ENCODE data around the gene EPHA6. TPM values are rescaled to one million over a fixed set of nuclear protein-coding genes. Genes with fewer than 3 reads are reported as not detected.
"Not testable (repeated sequence)": the region's sequence is repeated elsewhere in the genome, so short reads cannot be mapped to it uniquely, and the experiment has no call there.

EPHA6 gene
- total RNA-seq, 1 experiment from 2014 or later = not detected

GRCh38 chr3:97432914-97433313 is 618.5 kb downstream of the EPHA6 start:
- no peak for DNase-seq (ENCODE audit: low read depth)

- no peak for DNase-seq (ENCODE audit: low read depth)
These were observed 623.7 kb downstream of the EPHA6 start for GRCh38 chr3:97438131-97438530.

DNA sequence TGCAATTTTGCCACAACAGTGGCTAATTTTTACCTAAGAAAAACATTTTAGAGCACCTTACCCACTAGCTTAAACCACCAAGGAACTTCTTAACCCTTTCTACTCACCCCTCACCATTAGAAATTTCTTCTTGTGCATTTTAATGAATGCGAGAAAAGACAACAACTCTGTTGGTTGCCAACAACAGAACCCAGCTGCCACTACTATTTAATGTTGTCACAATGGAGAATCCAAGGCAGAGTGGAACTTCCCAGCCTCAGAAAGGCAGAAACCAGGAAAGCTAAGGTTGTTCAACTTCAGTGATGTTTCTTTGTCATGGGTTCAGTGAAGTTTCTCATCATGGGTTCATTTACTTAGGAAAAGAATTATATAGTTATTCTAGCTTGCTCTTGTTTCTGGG is 625.0 kb downstream of the EPHA6 start:
- no peak for DNase-seq (ENCODE audit: low read depth)

DNA sequence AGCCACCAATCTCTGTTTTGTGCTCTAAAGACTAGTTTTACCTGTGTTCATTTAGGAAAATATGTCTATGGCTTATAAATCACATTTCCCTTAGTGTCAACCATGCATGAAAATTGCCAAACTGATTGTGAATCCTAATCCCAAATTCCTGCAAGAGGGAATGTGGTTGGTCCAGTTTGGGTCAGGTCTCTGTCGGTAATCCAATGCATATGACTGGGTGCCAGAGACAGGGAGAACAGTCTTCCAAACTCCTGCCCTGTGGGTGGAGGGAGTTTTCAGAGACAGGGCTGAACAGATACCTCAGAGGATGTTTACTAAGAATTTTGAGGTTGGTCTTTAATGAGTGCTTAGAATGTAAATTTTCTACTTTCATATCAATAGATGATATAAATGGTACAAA is 649.6 kb downstream of the EPHA6 start:
- no peak for DNase-seq (ENCODE audit: low read depth)

DNA sequence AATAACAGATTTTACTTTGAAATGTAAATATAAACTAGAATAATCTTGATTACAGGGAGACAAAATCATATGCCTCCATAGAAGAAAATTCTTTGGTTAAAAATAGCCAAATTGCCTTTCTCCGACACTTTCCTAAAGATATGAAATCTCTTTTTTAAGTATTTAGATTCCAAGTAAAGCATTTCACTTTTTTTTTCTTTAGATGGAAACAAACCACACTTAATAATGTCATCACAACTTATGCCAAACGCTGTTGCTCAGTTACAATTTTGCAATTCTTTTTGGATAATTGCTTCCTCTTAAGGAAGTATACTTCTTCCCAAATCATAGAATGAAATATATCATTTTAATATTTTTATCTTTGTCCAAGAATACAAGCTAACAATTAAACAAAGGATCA is 656.1 kb downstream of the EPHA6 start:
- no peak for DNase-seq (ENCODE audit: low read depth)

- no peak for DNase-seq (ENCODE audit: low read depth)
These were observed 665.3 kb downstream of the EPHA6 start for GRCh38 chr3:97479740-97480139.

DNA sequence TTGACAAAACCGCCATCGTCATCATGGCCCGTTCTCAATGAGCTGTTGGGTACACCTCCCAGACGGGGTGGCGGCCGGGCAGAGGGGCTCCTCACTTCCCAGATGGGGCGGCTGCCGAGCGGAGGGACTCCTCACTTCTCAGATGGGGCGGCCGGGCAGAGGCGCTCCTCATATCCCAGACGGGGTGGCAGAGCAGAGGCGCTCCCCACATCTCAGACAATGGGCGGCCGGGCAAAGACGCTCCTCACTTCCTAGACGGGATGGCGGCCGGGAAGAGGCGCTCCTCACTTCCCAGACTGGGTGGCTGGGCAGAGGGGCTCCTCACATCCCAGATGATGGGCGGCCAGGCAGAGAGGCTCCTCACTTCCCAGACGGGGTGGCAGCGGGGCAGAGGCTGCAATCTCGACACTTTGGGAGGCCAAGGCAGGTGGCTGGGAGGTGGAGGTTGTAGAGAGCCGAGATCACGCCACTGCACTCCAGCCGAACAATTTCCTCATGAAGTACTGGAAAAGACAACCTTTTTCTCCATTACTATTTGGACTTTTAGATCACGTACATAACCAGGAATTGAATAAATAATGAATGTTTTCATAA is 666.4 kb downstream of the EPHA6 start:
- not testable (repeated sequence) for DNase-seq (ENCODE audit: low read depth)

DNA sequence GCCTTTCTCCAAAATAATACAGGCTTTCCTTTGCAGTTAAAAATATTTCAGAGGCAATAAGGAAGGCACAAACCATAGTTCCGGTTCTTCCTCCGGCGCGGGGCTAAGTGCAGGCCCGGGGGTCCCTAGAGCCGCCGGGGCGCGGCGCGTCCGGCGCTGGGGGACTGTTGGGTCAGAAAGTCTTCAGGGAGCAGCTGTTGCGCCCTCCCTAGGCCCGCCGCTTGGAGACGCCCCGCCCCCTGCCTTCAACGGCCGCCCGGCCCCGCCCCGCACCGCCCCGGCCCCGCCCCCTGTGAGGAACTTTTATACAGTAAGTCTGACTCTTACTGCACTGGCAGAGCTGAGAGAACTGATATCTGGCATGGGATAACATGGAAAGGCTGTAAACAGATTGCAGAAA is 667.0 kb downstream of the EPHA6 start:
- no peak for DNase-seq (ENCODE audit: low read depth)

DNA sequence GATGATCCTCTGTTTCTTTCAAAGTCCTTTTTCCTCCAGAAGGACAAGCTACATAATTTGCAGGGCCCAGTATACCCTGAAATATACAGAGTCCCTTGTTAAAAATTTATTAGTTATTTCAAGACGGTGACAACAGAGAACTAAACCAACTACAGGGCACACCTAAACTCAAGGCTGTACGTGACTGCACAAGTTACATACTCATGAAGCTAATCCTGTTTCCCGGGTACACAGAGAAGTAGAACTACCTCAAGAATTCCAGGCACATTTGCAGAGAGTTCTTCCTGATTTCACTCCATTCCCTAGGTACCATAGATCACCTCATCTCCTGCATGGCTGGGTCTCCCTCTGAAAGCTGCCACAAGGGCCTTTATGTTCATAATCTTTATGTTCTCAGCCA is 670.8 kb downstream of the EPHA6 start:
- DNase-seq (ENCODE audit: low read depth) = no peak

DNA sequence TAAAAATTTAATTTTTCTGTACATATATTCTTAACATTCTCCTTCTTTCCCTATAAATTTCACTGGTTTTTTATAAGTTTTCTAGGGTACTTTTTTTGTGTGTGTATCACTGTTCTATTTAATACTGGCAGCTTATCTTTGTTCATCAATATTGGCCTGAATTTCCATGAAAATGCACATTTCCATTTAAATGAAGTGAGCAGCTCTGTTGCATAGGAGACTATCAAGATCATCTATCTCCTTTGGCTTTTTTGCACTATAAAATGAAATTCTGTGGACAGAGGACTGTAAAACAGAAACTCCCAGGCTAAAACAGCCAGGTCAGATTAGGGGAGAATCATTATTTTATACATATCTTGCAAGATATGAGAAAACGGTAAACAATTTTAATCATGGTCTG is 673.2 kb downstream of the EPHA6 start:
- DNase-seq (ENCODE audit: low read depth) = no peak

DNA sequence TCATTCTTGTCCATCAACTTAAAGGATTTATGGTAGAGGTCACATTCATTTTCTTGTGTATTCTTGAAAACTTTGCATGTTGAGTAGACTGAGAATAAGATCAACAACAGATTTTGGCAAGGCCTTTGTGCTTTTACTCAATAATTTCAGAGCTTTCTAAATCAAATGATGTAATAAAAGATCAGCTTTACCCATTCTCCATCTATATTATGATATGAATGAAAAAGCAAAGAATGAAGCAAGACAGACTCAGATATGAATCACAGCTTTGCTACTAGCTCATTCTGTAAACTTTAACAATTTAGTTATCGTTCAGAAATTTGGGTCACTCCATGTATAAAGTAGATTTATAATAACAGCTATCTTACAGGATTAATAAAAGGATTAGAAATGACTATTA is 674.3 kb downstream of the EPHA6 start:
- no peak for DNase-seq (ENCODE audit: low read depth)

- no peak for DNase-seq (ENCODE audit: low read depth)
These were observed 681.5 kb downstream of the EPHA6 start for GRCh38 chr3:97495896-97496295.

- DNase-seq (ENCODE audit: low read depth) = no peak
These were observed 682.7 kb downstream of the EPHA6 start for GRCh38 chr3:97497138-97497537.

GRCh38 chr3:97504463-97504862 is 690.1 kb downstream of the EPHA6 start:
- no peak for DNase-seq (ENCODE audit: low read depth)

DNA sequence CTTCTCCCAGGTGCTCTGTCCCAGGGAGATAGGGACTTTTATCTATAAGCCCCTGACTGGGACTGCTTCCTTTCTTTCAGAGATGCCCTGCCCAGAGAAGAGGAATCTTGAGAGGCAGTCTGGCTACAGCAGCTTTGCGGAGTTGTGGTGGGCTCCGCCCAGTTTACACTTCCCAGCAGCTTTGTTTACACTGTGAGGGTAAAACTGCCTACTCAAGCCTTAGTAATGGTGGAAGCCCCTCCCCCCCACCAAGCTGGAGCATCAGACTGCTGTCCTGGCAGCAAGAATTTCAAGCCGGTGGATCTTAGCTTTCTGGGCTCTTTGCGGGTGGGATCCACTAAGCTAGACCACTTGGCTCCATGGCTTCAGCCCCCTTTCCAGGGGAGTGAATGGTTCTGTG is 696.4 kb downstream of the EPHA6 start:
- DNase-seq (ENCODE audit: low read depth) = no peak

- no peak for DNase-seq (ENCODE audit: low read depth)
These were observed 700.7 kb downstream of the EPHA6 start for GRCh38 chr3:97515076-97515475.

DNA sequence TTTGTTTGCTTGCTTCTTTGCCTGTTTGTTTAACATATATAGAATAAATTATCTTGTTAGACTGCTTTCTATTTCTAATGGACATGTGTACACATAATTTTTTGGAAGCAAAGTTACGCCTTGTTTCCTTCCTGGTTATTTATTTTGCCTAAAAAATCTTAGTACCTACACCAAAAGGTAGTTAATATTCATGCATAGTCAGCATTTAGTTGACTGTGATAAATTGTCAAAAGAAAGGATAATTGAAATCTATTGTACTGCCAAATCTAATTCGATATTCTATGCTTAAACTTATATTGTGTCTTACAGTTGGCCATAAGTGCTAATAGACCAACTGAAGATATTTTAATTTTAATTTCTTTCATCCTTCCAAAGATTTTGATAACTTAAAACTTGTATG is 716.3 kb downstream of the EPHA6 start:
- DNase-seq (ENCODE audit: low read depth) = no peak

GRCh38 chr3:97547573-97547972 is 733.2 kb downstream of the EPHA6 start:
- DNase-seq (ENCODE audit: low read depth) = not testable (repeated sequence)

DNA sequence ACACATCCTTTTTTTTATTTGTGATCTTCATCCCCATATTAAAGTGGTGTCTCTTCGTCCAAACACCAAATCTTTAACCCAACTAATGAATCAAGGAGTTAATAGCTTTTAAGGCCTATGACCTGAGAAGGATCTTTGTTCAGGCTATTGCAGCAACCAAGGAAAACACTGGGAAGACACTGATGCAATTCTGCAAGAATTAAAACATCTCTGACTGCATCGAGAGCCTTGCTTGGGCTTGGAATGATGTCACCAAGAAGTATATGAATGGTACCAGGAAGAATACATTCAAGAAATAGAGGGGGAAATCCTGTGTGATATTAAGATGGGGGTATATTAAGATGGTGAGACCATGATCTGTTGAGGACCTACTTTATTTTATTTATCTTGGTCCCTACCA is 736.0 kb downstream of the EPHA6 start:
- no peak for DNase-seq (ENCODE audit: low read depth)

DNA sequence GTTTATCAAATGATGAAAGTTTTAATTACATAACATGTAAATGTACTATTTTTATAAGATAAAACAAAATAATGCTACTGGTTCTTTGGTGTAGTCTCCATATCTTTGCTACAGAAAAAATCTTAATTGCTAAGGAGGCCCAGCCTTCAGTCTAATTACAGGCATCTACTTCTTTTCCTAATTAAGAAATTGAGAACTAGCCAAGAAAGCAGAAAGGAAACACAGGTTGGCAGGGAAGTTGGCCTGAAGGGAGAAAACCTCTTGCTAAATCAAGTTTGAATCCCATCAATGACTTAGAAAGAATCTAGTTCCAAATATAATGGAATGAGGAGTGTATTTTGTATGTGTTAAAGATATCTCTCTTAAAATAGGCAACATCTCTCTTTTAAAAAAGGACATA is 737.8 kb downstream of the EPHA6 start:
- no peak for DNase-seq (ENCODE audit: low read depth)

DNA sequence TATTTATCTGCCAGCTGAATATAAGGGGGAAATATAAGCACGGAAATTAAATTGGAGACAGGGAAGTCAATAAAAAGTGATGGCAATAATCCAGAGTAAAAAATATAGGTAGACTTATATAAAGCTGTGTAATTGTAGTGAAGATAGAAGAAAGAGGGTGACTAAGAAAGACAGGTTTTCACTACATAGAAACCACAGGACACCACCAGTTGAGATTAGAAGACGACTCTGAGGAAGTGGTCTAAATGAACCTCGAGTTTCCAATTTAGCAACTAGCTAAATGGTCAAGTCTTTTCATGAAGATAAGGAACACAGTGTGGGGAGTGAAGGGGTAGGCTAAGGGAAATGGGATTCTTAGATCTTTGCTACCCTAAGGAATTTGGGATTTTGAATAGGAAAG is 761.3 kb downstream of the EPHA6 start:
- no peak for DNase-seq (ENCODE audit: low read depth)

- DNase-seq (ENCODE audit: low read depth) = no peak
These were observed 761.8 kb downstream of the EPHA6 start for GRCh38 chr3:97576221-97576620.

DNA sequence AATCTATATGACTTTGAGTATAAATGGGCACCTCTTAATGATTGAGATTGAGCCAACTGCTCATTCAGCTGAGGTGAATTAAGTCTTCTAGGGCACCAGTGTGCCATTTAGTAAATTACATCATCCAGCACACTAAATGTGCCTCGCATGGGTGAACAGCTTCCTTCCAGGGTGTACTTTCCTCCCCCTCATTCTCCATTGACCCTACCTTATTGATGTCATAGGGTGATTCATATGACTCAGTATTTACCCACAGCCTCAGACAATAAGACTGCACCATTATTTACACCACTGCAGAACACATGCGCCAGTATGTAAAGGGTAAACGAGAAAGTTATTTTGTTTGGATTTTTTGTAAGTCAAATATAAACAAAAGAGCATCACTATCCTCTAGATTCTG is 765.0 kb downstream of the EPHA6 start:
- DNase-seq (ENCODE audit: low read depth) = no peak

DNA sequence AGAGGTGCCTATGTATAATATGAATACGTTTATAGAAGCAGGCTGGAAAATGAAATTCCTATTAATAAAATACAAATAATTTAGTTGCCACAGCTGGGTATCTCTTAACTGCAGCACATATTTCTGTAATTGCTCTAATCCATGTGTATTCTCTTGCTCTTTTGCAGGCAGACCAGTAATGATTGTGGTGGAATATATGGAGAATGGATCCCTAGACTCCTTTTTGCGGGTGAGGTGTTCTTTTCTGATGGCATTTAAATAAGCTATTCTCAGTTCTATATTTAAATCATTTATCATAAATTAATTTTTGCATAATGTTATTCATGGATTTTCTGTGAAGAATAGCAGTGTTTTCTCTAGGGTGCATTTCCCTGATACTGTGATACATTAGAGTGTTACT is 796.2 kb downstream of the EPHA6 start:
- DNase-seq (ENCODE audit: low read depth) = no peak

GRCh38 chr3:97612632-97613031 is 798.2 kb downstream of the EPHA6 start:
- no peak for DNase-seq (ENCODE audit: low read depth)

All from RPMI7951 (cell line).